Uterus (tissue), 2 donors: ENCODE measurements around the gene TMEM201.

Experiments used
- POLR2A ChIP-seq, 2 donors: fragments of 450-650 bp; IDR thresholded peaks; one replicate each; pipeline ENCODE4 v1.6.1; 2016; ENCODE audit warnings: antibody characterized with exemption in 2 of 2, mild to moderate bottlenecking in 1 of 2, moderate library complexity in 1 of 2
- TF ChIP-seq, protein P1 (sequence below), 4 experiments: fragments of 200-600 bp in 2 of 4; fragments of 450-650 bp in 2 of 4; sonication (generic) in 2 of 4; IDR thresholded peaks; one replicate each; pipeline ENCODE4 v1.5.1; 2016 to 2019; ENCODE audit warnings: antibody characterized with exemption in 4 of 4, mild to moderate bottlenecking in 2 of 4, moderate library complexity in 1 of 4

GRCh38 chr1:9551984-9552383, 36.7 kb upstream of the TMEM201 start:
- no peak for TF ChIP-seq POLR2A (IDR thresholded peaks at IDR 0.05)
- TF ChIP-seq, protein P1, sequence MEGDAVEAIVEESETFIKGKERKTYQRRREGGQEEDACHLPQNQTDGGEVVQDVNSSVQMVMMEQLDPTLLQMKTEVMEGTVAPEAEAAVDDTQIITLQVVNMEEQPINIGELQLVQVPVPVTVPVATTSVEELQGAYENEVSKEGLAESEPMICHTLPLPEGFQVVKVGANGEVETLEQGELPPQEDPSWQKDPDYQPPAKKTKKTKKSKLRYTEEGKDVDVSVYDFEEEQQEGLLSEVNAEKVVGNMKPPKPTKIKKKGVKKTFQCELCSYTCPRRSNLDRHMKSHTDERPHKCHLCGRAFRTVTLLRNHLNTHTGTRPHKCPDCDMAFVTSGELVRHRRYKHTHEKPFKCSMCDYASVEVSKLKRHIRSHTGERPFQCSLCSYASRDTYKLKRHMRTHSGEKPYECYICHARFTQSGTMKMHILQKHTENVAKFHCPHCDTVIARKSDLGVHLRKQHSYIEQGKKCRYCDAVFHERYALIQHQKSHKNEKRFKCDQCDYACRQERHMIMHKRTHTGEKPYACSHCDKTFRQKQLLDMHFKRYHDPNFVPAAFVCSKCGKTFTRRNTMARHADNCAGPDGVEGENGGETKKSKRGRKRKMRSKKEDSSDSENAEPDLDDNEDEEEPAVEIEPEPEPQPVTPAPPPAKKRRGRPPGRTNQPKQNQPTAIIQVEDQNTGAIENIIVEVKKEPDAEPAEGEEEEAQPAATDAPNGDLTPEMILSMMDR (IDR thresholded peaks at IDR 0.05) = no peak
